HG03521 (cell line): ENCODE data around the gene PSMD9.
"Not testable (repeated sequence)": the region's sequence is repeated elsewhere in the genome, so short reads cannot be mapped to it uniquely, and the experiment has no call there.

Experiments used
- ATAC-seq: cut with Tn5 transposase; IDR thresholded peaks from one replicate; pipeline ENCODE4 v1.9.1; 2021; ENCODE audit warnings: mild to moderate bottlenecking, moderate library complexity; ENCODE audit not compliant: unreplicated experiment

PSMD9 gene

GRCh38 chr12:121872546-121873215, 15.9 kb upstream of the PSMD9 start:
- ATAC-seq, result no peak

GRCh38 chr12:121873216-121873569, 15.4 kb upstream of the PSMD9 start:
- no peak for ATAC-seq

- ATAC-seq, result no peak
Observed at GRCh38 chr12:121874071-121874470, 14.5 kb upstream of the PSMD9 start.

GRCh38 chr12:121875582-121875981, 13.0 kb upstream of the PSMD9 start:
- ATAC-seq, result no peak

- ATAC-seq, result not testable (repeated sequence)
Observed at GRCh38 chr12:121876080-121876447, 12.5 kb upstream of the PSMD9 start.

- ATAC-seq, result no peak
Observed at GRCh38 chr12:121883315-121883660, 5.3 kb upstream of the PSMD9 start.

GRCh38 chr12:121885129-121885528, 3.5 kb upstream of the PSMD9 start:
- ATAC-seq, result not testable (repeated sequence)

- ATAC-seq, result no peak
Observed at GRCh38 chr12:121888083-121888477, 510 bp upstream of the PSMD9 start.

- no peak for ATAC-seq
Observed at GRCh38 chr12:121889274-121889624, 659 bp downstream of the PSMD9 start.

GRCh38 chr12:121889661-121890060, 1.1 kb downstream of the PSMD9 start:
- not testable (repeated sequence) for ATAC-seq

- ATAC-seq, result no peak
Observed at GRCh38 chr12:121892673-121893561, 4.3 kb downstream of the PSMD9 start.

- ATAC-seq, result no peak
Observed at GRCh38 chr12:121893961-121894460, 5.4 kb downstream of the PSMD9 start.

- ATAC-seq, result no peak
Observed at GRCh38 chr12:121894633-121895032, 6.0 kb downstream of the PSMD9 start.

- no peak for ATAC-seq
Observed at GRCh38 chr12:121898287-121898686, 9.7 kb downstream of the PSMD9 start.

GRCh38 chr12:121899590-121899989, 11.0 kb downstream of the PSMD9 start:
- ATAC-seq, result no peak

- ATAC-seq, result no peak
Observed at GRCh38 chr12:121903202-121903601, 14.6 kb downstream of the PSMD9 start.

GRCh38 chr12:121905746-121906145, 17.2 kb downstream of the PSMD9 start:
- ATAC-seq, result no peak

GRCh38 chr12:121908702-121909101, 20.1 kb downstream of the PSMD9 start:
- no peak for ATAC-seq

GRCh38 chr12:121911824-121912585, 23.4 kb downstream of the PSMD9 start:
- ATAC-seq, result no peak

- ATAC-seq, result no peak
Observed at GRCh38 chr12:121915841-121916321, 27.3 kb downstream of the PSMD9 start.

GRCh38 chr12:121916719-121917118, 28.1 kb downstream of the PSMD9 start:
- no peak for ATAC-seq
